Gastroesophageal sphincter (tissue), 4 donors: ENCODE data around the gene BCORL1. TPM values are rescaled to one million over a fixed set of nuclear protein-coding genes. Genes with fewer than 3 reads are reported as not detected.

ENCODE experiments used
- ATAC-seq: fragments of 150-250 bp; one replicate; pipeline ENCODE4 v1.9.1; 2016; ENCODE audit warnings: mild to moderate bottlenecking, moderate library complexity
- H3K27ac ChIP-seq, 4 donors: fragments of 200-600 bp; sonication (generic) in 3 of 4; 1 replicate in 3 of 4; 2 replicates in 1 of 4; pipeline ENCODE4 v1.5.1; 2016 to 2019
- H3K27me3 ChIP-seq: fragments of 200-600 bp; sonication (generic); one replicate; pipeline ENCODE4 v1.5.1; 2019
- H3K36me3 ChIP-seq, 2 donors: fragments of 200-600 bp; sonication (generic); one replicate each; pipeline ENCODE4 v1.5.1; 2019; ENCODE audit warnings: control low read depth in 1 of 2
- H3K4me1 ChIP-seq, 3 donors: fragments of 200-600 bp; sonication (generic); 1 replicate in 2 of 3; 2 replicates in 1 of 3; pipeline ENCODE4 v1.5.1; 2016 to 2019; ENCODE audit warnings: control low read depth in 2 of 3
- H3K4me3 ChIP-seq, 2 donors: fragments of 200-600 bp; sonication (generic); one replicate each; pipeline ENCODE4 v1.5.1; 2019; ENCODE audit warnings: mild to moderate bottlenecking in 1 of 2, moderate library complexity in 1 of 2
- H3K9me3 ChIP-seq, 3 donors: fragments of 200-600 bp; sonication (generic); one replicate each; pipeline ENCODE4 v1.5.1; 2017 to 2019; ENCODE audit warnings: control low read depth in 2 of 3
- CTCF ChIP-seq, 4 experiments: fragments of 200-600 bp in 2 of 4; fragments of 450-650 bp in 2 of 4; sonication (generic) in 1 of 4; IDR thresholded peaks; one replicate each; pipeline ENCODE4 v1.5.1; 2017 to 2019; ENCODE audit warnings: antibody characterized with exemption in 4 of 4, mild to moderate bottlenecking in 2 of 4, moderate library complexity in 2 of 4
- EP300 ChIP-seq: sonication (generic); formaldehyde crosslinking; IDR thresholded peaks from one replicate; pipeline ENCODE4 v1.6.1; 2017; ENCODE audit warnings: antibody characterized with exemption, mild to moderate bottlenecking
- POLR2A ChIP-seq, 2 donors: fragments of 450-650 bp; IDR thresholded peaks; one replicate each; pipeline ENCODE4 v1.6.1; 2017; ENCODE audit warnings: antibody characterized with exemption in 2 of 2, mild to moderate bottlenecking in 2 of 2, moderate library complexity in 1 of 2
- POLR2AphosphoS5 ChIP-seq: sonication (generic); formaldehyde crosslinking; IDR thresholded peaks from one replicate; pipeline ENCODE4 v1.6.1; 2017; ENCODE audit warnings: antibody characterized with exemption
- WGBS, 2 donors: methylation state at CpG; one replicate each; pipeline ENCODE4 v1.1.5; 2018; ENCODE audit warnings: low coverage in 1 of 2; 5-methylcytosine and 5-hydroxymethylcytosine counted together
- total RNA-seq, 4 donors: library from RNA; depleted of rRNA; stranded (reverse); fragments of >200 nt; gene quantifications; one replicate each; pipeline ENCODE4 v1.1.0, GENCODE V29; 2016

BCORL1 gene
- total RNA-seq, 4 donors from 2014 or later, result 2.8 to 10.4 (median 6.6) TPM

- H3K36me3 ChIP-seq, result peaks cover 0 to 48% of the 10 kb centered on the region in 2 donors
- no peak for ATAC-seq
- WGBS, 2 donors, result 100% methylated on average over 1 of the region's 15 CpGs; no CpG with 5 or more reads in 1 of the 2 donors
Observed at GRCh38 chrX:130020661-130021324, 38.4 kb downstream of the BCORL1 start.

GRCh38 chrX:130024127-130024526, 41.7 kb downstream of the BCORL1 start:
- Histone ChIP-seq H3K36me3 (peaks cover 0 to 68% of the 10 kb centered on the region in 2 donors), H3K4me3 (no peak overlapping the region), H3K27ac (peak overlapping the region in 1 of 4 donors; percentile 11), H3K4me1 (peaks cover 0 to 18% (median 3%) of the 10 kb centered on the region in 3 donors), H3K9me3 (no peaks in the 10 kb centered on the region), H3K27me3 (no peaks in the 10 kb centered on the region)
- 31 to 46% methylated on average over 5 to 6 of the region's 9 CpGs for WGBS, 2 donors
- peak; percentile 86 for ATAC-seq
- TF ChIP-seq POLR2AphosphoS5, result no peak
- no peak for TF ChIP-seq EP300
- no peak for TF ChIP-seq CTCF (IDR thresholded peaks at IDR 0.05)

More at GRCh38 chrX:130020661-130021324, 38.4 kb downstream of the BCORL1 start:
- H3K27ac ChIP-seq, result no peak overlapping the region
- peaks cover 0 to 26% (median 3%) of the 10 kb centered on the region in 3 donors for H3K4me1 ChIP-seq
- H3K27me3 ChIP-seq, result no peaks in the 10 kb centered on the region
- no peak overlapping the region for H3K4me3 ChIP-seq
- TF ChIP-seq POLR2AphosphoS5 (no peak), POLR2A (IDR thresholded peaks at IDR 0.05) (no peak), CTCF (IDR thresholded peaks at IDR 0.05) (no peak), EP300 (no peak)
- no peaks in the 10 kb centered on the region for H3K9me3 ChIP-seq

- 44% methylated on average over 5 of the region's 19 CpGs; no CpG with 5 or more reads in 1 of the 2 donors for WGBS, 2 donors
- H3K27me3 ChIP-seq, result no peaks in the 10 kb centered on the region
- no peaks in the 10 kb centered on the region for H3K9me3 ChIP-seq
- H3K4me1 ChIP-seq, result peaks cover 0 to 10% (median 3%) of the 10 kb centered on the region in 3 donors
- TF ChIP-seq POLR2A (IDR thresholded peaks at IDR 0.05) (no peak), POLR2AphosphoS5 (no peak), CTCF (IDR thresholded peaks at IDR 0.05) (no peak), EP300 (no peak)
- peaks cover 0 to 79% of the 10 kb centered on the region in 2 donors for H3K36me3 ChIP-seq
- H3K4me3 ChIP-seq, result no peak overlapping the region
- H3K27ac ChIP-seq, result no peak overlapping the region
- no peak for ATAC-seq
Observed at GRCh38 chrX:130025256-130025655, 42.8 kb downstream of the BCORL1 start.

GRCh38 chrX:130027569-130027968, 45.1 kb downstream of the BCORL1 start:
- Histone ChIP-seq H3K4me1 (peaks cover 0 to 10% (median 3%) of the 10 kb centered on the region in 3 donors), H3K27me3 (no peaks in the 10 kb centered on the region), H3K4me3 (no peak overlapping the region), H3K9me3 (no peaks in the 10 kb centered on the region), H3K27ac (no peak overlapping the region), H3K36me3 (peaks cover 0 to 82% of the 10 kb centered on the region in 2 donors)
- no peak for ATAC-seq
- 73 to 74% methylated on average over 2 to 4 of the region's 4 CpGs for WGBS, 2 donors
- TF ChIP-seq EP300 (no peak), POLR2AphosphoS5 (no peak), POLR2A (IDR thresholded peaks at IDR 0.05) (no peak), CTCF (IDR thresholded peaks at IDR 0.05) (no peak)

- 52 to 80% methylated on average over 1 to 3 of the region's 5 CpGs for WGBS, 2 donors
- ATAC-seq, result no peak
Observed at GRCh38 chrX:130028196-130028595, 45.8 kb downstream of the BCORL1 start.

More at GRCh38 chrX:130028196-130028595, 45.8 kb downstream of the BCORL1 start:
- Histone ChIP-seq H3K4me3 (no peak overlapping the region), H3K36me3 (peaks cover 0 to 80% of the 10 kb centered on the region in 2 donors), H3K27me3 (no peaks in the 10 kb centered on the region), H3K27ac (no peak overlapping the region), H3K9me3 (no peaks in the 10 kb centered on the region), H3K4me1 (peaks cover 0 to 10% (median 3%) of the 10 kb centered on the region in 3 donors)
- no peak for TF ChIP-seq POLR2A (IDR thresholded peaks at IDR 0.05)
- TF ChIP-seq CTCF (IDR thresholded peaks at IDR 0.05), result peak; percentile 53 to 72 (median 56)
- TF ChIP-seq POLR2AphosphoS5, result no peak
- no peak for TF ChIP-seq EP300
